NCI-H526 (cell line): ENCODE measurements around the gene SLC8A3.

Experiments
- DNase-seq, 2 experiments: peaks; one replicate each; lab custom pipeline; 2025; lab: John Stamatoyannopoulos, UW

The SLC8A3 gene

DNA sequence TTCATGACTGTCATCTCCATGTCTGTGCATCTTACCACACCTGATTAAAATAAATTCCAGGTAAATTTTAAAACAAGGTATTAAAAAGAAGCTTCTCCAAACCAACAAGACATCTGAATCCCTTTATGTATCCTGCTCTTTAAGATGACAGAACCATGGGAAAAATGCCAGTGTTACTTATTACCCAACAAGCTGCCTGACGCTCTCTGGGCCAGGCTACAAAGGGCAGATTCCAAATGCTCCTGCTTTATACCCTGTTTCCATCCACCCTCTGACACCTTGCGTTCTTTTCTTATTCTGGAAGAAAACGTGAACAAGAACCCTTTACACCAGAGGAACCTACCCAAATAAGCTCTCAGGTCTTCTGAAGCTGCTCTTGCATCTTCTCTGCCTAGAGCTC, 70.7 kb downstream of the SLC8A3 start:
- DNase-seq = no peak

DNA sequence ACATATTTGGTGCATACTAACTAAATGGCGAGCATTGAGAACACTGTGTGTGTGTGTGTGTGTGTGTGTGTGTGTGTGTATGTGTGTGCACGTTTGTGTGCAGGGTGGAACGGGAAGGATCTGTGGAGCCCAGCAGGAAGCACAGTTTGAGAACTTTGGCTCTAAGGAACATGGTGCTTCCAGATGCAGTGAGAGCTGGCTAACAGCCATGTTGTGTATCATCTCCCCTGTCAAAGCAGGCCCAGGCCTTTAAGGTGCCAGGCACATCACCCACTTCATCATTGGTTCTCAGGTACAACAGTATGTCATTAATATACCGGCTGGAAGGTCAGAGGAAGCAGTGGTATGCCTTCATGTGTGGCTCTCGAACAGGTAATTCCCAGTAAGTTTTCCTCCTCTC, 72.5 kb downstream of the SLC8A3 start:
- no peak for DNase-seq

DNA sequence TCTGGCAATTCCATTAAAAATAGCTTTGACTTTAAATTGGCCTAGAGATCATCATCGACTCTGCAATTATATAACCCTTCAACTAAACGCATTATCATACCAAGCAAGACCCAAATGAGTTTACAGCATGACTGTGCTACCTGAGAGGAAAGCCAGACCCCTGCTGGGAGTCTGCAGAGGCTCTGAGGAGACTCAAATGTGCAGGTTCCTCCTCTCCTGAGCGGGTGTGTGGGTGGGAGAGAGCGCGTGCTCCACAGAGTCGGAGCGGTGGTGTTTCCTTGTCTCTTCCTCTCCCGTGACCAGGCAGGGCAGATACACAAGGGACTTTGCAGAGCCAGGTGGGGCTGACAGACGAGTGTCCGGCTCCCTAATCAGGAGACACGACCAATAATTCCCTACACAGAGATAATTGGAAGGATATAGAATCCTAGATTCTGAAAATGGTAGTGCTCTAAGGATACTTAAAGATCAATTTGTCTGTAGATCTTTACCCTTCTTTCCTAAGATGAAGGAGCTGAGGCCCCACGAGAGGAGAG, 74.1 kb downstream of the SLC8A3 start:
- no peak for DNase-seq

DNA sequence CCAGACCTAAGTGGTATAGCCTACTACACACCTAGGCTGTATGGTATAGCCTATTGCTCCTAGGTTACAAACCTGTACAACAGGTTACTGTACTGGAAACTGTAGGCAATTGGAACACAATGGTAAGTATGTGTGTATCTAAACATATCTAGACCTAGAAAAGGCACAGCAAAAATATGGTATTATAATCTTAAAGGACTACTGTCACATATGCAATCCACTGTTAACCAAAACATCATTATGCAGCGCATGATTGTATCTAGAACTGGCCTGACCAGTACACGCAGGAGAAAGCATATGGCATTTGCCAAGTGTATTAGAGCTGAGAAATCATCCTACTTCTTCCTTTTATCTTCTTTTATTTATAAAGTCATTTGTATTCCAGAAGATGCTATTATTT, 75.5 kb downstream of the SLC8A3 start:
- no peak for DNase-seq

DNA sequence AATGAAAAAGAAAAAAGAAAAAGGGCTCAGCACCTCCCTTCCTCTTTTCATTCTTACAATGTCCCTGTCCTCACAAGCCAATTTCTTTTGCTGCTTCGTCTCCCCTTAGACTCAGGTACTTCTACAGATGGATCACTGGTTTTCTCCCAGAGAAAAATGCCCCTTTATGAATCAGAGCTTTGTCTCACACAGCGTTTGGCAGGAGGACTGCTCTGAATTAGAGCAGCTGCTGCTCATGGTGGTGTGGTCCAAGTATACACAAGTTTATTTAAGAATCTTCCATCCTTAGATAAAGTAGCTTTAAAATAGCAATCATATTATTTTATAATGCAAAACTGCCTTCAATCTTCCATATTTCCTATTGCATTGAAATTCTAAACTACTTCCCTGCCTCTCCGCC, 80.3 kb downstream of the SLC8A3 start:
- no peak for DNase-seq

DNA sequence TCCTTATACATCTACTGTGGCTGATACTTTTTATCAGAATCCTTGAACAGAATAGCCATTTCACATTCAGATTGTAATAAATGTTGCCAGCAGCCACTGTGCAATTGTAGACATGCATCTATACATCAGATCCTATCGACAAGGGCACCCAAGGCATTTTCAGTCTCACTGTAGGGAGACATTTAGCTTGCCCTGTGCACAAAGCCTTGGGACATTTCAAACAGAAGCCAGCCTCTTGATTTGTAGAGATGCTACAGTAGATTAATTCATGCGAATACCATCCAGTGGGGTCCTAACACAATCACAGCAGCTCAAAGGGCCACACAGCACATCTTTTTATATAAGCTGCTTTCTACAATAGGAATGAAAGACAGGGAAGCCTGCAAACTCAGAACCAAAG, 81.4 kb downstream of the SLC8A3 start:
- no peak for DNase-seq

DNA sequence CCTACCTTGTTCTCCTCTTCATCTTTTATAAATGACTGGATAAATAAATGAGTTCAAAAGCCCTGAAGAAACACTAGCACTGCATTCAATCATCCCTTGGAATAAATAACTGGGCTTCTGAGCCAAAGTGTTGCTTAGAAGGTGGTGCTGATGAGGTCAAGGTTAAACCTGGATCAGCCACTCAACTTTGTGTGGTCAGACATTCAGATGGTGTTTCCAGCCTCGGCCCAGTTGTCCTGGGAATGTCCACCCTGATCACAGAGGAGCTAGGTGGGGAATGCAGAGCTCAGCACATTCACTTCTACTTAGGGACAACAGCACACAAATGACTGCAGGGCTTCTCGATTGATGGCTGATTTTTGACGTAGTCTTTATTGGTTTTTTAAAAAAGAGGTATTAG, 88.7 kb downstream of the SLC8A3 start:
- DNase-seq = no peak

DNA sequence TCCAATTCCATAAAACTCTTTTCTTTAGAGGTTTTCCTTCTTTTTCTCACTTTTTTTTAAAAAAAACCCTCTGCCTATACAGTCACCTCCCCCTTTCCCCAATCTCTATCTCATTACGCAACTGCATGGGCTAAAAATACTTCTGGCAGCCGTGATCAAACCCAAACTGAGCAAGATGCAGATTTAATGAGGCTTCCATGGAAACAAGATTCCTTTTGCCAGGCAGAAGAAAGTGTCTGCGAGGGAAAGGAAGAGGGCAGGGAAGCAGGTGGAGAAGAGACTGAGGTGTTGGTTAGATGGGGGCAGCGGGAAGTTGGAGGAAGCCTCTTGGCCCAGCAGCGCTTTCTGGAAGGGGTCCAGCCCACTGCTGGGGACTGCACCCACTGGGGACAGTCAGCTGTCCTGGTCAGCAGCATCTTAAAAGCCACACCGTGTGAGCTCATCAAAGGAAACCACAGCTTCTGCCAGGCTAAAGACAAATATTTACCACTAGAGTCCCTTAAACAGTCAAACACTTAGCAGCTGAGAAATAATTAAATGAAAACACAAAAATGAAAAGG, 90.4 kb downstream of the SLC8A3 start:
- DNase-seq = no peak

DNA sequence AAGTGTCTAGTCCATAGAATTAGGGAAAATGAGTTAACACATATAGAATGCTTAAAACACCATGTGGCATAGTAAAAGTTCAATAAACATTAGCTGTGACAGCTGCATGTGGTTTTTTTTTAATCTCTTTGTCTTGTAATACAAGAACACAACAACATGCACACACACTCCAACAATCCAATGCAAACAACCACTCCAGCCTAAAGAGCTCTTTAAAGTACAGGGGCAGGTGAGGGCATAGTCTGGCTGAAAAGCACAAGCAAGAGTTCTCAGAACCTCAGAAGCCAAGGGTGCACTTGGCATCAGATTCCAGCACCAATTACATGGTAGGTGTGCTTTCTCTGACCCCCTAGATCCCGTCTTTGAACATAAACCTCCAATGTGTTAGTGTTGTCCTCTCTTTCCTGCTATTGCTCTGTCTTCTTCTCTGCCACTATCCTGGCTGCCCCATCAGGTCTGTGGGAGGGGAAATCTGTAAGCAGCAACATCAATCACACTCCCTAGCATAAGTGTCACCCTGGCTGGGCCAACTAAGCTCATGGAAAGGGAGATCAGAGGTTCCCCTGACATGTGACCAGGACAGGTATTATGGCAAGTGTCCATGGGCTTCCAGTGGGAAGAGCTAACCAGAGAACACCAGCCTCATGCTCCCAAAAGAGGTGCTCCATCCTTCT, 91.0 kb downstream of the SLC8A3 start:
- DNase-seq = no peak

DNA sequence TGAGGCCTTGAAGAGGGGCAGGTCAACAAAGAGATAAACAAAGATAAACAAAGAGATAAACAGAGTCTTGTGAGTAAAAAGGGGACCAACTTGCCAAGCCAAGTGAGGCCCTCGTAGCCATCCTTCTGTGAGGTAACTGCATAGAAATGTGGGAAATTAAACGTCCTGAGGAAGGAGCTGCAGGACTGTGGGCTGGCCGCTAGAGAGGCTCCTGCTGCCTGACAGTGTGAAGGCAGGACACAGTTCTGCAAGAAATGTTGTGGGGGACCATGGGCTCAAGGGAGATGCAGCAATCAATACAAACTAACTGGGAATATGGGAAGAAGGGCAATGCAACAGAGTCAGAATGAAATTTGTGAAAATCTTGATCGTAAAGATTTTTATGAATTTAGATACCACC, 91.9 kb downstream of the SLC8A3 start:
- no peak for DNase-seq

DNA sequence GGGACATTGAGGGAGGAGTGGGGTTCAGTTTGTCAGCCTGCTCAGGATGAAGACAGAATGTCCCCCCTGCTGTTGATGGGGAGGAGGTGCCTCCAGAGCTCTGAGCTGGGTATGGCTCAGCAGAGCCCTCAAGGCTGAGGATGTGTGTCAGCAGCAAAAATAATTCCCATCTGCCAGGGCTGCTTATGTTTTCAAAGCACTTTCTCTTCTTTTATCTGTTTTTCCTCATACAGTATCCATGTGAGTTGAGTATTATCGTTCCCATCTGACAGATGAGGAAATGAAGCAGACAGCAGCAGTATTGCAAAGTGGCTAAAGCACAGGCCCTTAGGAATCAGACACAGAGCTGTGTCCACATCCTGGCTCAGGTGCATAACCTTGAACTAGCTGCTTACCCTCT, 94.1 kb downstream of the SLC8A3 start:
- DNase-seq = no peak

DNA sequence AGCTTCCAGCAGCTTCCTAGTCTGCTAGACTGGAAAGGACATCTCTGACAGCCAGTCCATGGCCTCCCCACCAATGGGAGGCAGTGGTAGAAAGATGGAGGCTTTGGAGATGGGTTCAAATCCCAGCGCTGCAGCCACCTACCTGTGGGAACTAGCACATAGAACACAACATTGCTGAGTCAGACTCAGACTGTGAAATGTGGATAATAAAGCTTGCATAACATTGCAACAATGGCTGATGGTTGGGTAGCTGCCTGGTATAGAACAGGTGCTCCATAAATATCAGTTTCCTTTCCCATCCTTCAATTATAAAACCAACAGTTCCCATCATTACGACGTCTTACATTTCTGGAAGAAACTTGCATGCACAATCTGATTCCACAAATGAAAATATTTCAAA, 94.6 kb downstream of the SLC8A3 start:
- no peak for DNase-seq

DNA sequence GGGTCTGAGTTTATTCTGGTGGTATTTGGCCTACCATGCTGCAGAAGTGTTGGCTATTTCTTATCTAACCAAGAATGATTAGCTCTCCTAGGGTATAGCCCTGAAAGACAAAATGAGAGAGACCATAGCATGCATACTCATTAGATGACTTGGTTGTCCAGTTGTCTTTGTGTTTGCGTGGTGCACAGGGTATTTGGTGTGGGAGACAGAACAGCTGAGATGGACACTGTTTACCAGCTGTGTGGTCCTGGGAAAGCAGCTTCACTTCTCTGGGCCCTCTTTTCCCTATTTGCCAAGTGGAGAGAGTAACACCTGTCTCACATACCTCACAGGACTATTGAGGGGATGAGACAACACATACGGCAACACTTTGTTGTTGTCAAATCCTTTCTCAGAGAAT, 95.6 kb downstream of the SLC8A3 start:
- no peak for DNase-seq

DNA sequence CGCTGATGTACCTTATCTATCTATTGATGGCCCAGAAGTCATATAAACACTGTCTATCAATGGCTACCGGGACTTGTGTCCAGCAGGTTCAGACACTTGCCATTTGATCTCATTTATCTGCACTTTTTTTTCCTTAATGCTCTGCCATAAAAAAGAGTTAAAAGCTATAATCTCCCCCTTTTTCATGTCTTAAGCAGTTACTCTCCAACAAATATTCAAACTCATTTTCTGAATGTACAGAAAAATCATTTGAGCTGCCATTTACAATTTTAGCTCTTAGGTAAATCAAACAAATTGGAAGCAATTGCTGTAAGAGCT, 101.4 kb downstream of the SLC8A3 start:
- DNase-seq = no peak

DNA sequence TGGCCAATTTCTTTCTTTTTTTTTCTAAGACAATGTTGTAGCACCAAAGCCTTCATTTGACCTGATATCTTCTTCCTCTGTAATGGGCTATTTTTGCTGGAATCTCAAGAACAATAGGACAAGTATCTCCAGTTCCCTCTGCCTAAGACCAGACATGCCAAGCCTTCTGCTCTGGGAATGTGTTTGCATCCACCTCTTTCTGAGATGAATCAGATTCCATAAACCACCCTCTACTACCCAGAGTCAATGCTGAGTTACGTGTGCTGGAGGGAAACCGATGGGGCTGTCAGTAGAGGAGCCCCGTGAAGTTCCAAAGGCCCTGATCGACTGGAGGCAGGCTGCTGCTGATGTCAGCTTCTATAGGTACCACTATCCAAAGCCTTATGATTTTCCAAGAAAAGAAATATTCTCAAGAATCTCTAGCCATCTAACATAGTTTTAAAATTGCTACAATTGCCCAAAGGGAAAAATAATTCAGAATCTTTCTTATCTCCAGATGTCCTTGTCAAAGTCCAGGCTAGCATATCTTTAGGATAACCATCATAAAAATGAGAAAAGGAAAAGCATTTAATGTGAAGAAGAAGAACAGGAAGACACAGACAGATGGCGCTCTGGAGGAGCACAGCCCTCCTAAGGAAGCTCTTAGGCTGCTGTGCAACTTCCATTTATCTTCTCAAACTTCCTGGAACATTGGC, 101.9 kb downstream of the SLC8A3 start:
- peak; percentile 42 to 67 for DNase-seq

DNA sequence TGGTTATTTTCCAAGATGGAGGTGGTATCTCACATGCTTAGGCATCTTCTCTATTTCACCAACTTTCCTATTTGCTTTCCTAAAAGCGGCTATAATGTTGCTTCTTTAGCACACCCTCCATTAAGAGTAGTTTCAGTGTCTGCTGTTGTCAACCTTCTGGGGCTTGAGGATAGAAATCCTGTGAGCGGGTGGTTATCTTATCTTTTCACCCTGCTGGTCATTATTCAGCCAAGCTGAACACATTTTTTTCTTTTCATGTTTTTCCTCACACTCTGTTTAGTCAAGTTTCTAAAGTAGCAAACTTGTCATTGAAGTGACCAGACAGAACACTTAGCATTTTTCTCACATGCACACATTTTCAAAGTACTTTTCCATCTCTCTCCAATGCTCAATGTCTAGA, 104.5 kb downstream of the SLC8A3 start:
- no peak for DNase-seq

DNA sequence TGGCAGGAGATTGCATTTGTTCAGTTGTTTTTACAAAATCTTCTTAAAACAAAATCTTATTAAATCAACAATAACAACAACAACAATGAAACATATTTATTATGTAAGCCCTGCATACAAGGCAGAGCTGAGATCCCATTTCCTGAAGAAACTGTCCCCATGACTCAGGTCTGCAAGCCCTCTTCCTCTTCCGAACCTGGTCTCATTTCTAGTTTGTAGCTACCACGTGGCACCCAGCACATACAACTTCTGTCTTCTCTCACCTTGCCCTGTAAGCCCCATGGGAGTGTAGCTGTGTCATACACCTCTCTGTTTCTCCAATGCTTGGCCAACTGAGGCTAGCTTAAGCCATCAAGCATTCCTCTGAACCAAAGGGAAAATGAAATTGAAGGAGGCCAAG, 106.4 kb downstream of the SLC8A3 start:
- DNase-seq = no peak

DNA sequence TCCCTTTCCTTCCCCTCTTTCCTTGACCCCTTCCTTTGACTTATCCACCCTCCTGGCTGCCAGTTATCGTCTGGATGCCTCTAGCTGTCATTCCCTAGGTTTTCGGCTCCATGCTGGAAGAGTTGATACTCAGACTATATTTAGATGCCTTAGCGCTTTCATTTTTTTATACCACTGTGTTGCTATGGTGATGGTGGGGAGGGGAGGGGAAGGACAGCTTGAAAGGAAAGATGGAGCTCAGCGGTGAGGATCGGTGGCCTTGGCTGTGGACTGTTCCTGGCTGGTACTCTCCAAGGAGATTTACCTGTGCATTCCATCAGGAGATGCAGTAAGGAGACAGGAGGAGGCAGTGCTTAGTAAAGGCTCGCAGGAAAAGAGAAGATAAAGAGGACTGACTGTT, 108.7 kb downstream of the SLC8A3 start:
- no peak for DNase-seq

DNA sequence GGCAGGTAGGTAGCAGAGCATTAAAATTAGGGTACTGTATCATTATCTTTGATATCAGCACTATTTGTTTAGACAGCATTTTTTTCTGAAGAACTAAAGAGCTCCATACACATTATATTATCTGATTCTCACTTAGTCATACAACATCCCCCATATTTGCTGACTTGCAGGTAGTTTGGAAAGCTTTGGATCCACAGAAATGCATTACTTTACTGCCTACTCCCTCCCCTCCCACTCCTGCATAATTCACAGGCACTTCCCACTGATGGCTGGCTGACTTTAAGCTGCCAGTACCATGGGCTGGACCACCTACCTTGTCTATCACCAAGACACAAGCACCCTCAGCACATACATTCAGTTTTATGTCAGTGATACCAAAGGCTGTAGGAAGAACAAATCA, 110.4 kb downstream of the SLC8A3 start:
- no peak for DNase-seq

DNA sequence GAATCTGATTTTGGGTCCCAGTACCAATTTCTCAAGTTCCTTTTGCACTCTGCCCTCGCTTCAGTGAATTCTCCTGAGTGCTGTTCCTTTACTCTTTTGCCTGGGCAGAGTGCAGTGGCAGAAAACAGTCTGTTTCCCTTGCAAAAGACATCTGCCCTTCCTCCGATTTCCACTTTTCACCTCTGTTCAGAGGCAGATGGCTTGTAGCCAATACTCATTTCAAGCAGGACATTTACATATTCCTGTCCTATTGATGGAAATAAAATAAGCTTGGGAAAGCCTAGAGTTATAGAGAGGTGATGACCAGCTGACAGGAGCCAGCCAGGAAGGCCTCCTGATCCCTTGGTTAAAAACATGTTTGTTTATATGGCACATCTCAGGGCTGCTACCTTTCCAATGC, 111.0 kb downstream of the SLC8A3 start:
- no peak for DNase-seq

DNA sequence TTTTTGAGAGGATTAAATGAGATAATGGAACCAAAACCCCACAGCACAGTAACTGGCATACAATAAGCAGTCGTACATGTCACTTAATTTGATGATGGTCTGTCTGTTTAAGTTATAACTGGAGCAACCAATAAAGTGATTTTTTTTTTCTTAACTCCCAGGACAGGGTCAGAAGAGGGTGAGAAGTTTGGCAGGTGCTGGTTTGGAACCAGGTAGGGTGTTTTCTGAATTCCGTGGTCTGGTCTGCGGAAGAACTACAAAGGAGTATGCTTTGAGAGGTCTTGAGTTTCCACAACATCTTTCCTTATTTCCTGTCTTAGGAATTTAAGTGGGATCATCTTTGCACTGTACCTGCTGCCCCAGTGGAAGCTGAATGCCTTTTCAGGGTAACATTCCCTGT, 111.7 kb downstream of the SLC8A3 start:
- no peak for DNase-seq

DNA sequence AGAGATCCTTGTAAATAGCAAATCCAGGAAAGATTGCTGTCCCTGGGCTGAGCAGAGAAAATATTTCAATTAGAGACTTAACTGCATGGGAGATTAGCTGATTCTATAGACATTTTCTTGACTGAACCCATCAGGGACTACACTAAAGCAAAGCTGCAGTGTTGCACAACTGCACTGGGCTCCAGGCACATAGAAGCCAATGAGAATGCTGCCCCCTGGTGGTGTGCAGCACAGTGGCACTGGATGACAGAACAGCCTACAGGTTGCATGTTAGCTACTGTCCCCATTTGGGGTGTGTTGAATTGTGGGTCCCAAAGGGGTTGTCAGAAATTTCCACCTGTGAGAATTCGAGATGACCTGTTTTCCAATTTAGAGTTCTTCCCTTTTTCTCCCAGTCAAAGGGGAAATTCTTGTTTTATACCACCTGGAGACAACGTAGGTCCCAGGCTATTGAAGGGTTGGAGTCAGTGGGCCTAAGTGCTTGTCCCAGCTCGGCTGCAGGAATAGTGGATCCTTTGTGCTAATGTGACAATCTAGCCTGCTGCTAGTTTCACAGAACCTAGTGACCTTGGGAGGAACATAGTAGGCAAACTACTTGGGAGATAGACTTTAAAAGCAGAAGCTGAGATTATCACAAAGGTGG, 114.7 kb downstream of the SLC8A3 start:
- peak; percentile 37 to 80 for DNase-seq

DNA sequence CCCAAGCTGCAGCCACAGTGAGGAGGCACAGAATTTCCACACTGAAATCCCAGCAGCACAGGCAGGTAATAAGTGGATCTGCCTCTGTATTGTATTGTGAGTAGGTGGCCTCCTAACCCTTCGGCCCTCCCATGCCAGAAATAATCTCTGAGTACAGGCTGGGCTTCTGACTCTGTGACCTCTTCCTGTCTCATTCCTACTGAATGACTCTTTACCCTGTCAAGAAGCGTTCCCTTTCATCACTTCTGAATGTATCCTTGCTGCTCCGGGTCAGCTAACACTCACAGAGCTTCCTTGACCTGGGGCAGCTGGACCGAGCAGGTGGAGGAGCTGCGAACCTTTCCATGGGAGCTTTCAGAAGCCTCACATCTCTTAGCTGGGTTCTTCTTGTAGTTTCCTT, 119.6 kb downstream of the SLC8A3 start:
- no peak for DNase-seq
